Astrocyte of the hippocampus (primary cell): ENCODE data around the gene BACH2.

Source experiments
- DNase-seq: peaks from one replicate; pipeline ENCODE4 v3.0.0; 2011; ENCODE audit warnings: low read depth, low spot score

Gene BACH2

GRCh38 chr6:90098627-90099026 lies 198.0 kb downstream of the BACH2 start:
- peak; percentile 59 for DNase-seq

- DNase-seq: peak; percentile 97
Observed at GRCh38 chr6:90098001-90098531, 198.6 kb downstream of the BACH2 start.

GRCh38 chr6:90097356-90097755 lies 199.3 kb downstream of the BACH2 start:
- DNase-seq: peak; percentile 53

- no peak for DNase-seq
Observed at GRCh38 chr6:90096818-90097217, 199.8 kb downstream of the BACH2 start.

GRCh38 chr6:90095788-90096187 lies 200.9 kb downstream of the BACH2 start:
- no peak for DNase-seq

- no peak for DNase-seq
Observed at GRCh38 chr6:90095145-90095544, 201.5 kb downstream of the BACH2 start.

GRCh38 chr6:90093558-90094073 lies 203.0 kb downstream of the BACH2 start:
- no peak for DNase-seq

- no peak for DNase-seq
Observed at GRCh38 chr6:90090866-90091265, 205.8 kb downstream of the BACH2 start.

GRCh38 chr6:90088009-90088408 lies 208.6 kb downstream of the BACH2 start:
- DNase-seq: peak; percentile 56

GRCh38 chr6:90087106-90087833 lies 209.4 kb downstream of the BACH2 start:
- no peak for DNase-seq

- DNase-seq: no peak
Observed at GRCh38 chr6:90086517-90086916, 210.1 kb downstream of the BACH2 start.

- DNase-seq: no peak
Observed at GRCh38 chr6:90083891-90084290, 212.8 kb downstream of the BACH2 start.

GRCh38 chr6:90082847-90083246 lies 213.8 kb downstream of the BACH2 start:
- no peak for DNase-seq

GRCh38 chr6:90080876-90081481 lies 215.7 kb downstream of the BACH2 start:
- no peak for DNase-seq

- DNase-seq: no peak
Observed at GRCh38 chr6:90079560-90080490, 216.8 kb downstream of the BACH2 start.

- DNase-seq: peak; percentile 63
Observed at GRCh38 chr6:90078513-90079289, 217.9 kb downstream of the BACH2 start.

GRCh38 chr6:90076511-90077415 lies 219.9 kb downstream of the BACH2 start:
- DNase-seq: no peak

- peak; percentile 45 for DNase-seq
Observed at GRCh38 chr6:90074161-90074850, 222.3 kb downstream of the BACH2 start.

- no peak for DNase-seq
Observed at GRCh38 chr6:90072935-90073464, 223.6 kb downstream of the BACH2 start.
